ENCODE data around the gene TBC1D22A. TPM values are rescaled to one million over a fixed set of nuclear protein-coding genes. Genes with fewer than 3 reads are reported as not detected.

TBC1D22A gene
- total RNA-seq, 1 donor from 2014 or later = 10.6 TPM

DNA sequence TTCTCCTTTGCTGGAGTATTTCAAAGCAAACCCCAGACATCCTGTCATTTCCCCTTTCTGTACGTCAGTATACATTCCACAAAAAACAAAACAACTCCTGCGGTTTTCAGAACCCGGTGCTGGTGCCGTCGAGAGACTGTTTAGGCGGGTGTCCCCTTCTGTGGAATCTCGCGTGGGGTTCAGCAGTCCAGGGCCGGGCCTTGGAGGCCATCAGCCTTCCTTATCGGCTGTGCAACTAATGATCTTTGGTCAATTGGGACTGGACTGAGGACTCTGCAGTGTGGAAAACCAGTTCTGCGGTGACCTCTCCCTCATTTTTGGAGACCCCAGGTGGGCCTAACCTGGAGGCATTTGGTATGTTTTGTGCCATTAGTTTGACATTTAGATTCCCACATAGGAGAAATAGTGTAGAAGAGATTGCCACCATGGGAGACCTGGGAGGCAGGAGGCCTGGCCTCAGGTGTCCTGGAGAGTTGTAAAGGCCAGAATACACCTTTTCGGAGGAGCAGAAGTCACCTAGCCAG is 84.4 kb downstream of the TBC1D22A start:
- H3K4me1 ChIP-seq = no peaks in the 10 kb centered on the region

DNA sequence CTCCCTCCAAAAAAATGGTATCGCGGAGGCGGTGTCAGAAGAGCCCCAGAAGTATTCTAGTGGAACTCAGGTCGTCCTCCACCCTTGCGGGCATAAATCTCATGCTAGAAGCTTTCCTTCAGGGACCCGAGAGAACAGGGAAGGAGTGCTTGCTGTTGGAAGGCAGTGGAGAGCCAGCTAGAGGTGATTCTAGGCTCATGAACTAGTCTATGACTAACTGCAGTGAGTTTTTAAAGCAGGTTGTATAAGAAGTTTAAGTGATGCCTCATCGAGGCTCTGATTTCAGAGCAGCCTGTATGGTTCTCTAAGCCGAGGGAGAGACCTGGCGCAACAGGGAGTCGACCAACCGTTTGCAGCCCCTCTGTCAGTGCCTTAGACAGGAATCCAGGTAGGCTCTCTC is 85.7 kb downstream of the TBC1D22A start:
- H3K27ac Mint-ChIP-seq = no peak overlapping the region
- H3K9me3 ChIP-seq (ENCODE audit: low read depth) = no peaks in the 10 kb centered on the region
- no peaks in the 10 kb centered on the region for H3K9me3 Mint-ChIP-seq

More for the DNA sequence above, 84.4 kb downstream of the TBC1D22A start:
- no peaks in the 10 kb centered on the region for H3F3A ChIP-seq (ENCODE audit: low read depth)
- no peak overlapping the region for H3K27ac Mint-ChIP-seq
- peaks cover 11% of the 10 kb centered on the region for H3K27me3 Mint-ChIP-seq (ENCODE audit: insufficient read depth, low read depth)
- H3K4me3 Mint-ChIP-seq = no peak overlapping the region
- no peak overlapping the region for H3K27ac ChIP-seq
- H3K4me1 Mint-ChIP-seq = no peaks in the 10 kb centered on the region
- no peaks in the 10 kb centered on the region for H4K20me1 ChIP-seq (ENCODE audit: low read depth)
- no peaks in the 10 kb centered on the region for H3K9me3 Mint-ChIP-seq
- no peaks in the 10 kb centered on the region for H3K27me3 ChIP-seq
- H3K79me2 ChIP-seq (ENCODE audit: low read depth) = no peaks in the 10 kb centered on the region
- H2AFZ ChIP-seq (replicated peaks) = no peak overlapping the region
- H3K9me3 ChIP-seq (ENCODE audit: low read depth) = no peaks in the 10 kb centered on the region
- no peak overlapping the region for H3K4me3 ChIP-seq
- H3K9ac ChIP-seq = no peak overlapping the region
- TF ChIP-seq EZH2 (IDR thresholded peaks at IDR 0.05) (no peak), EZH2phosphoT487 (IDR thresholded peaks at IDR 0.05) (no peak)
- TF ChIP-seq, protein P1, sequence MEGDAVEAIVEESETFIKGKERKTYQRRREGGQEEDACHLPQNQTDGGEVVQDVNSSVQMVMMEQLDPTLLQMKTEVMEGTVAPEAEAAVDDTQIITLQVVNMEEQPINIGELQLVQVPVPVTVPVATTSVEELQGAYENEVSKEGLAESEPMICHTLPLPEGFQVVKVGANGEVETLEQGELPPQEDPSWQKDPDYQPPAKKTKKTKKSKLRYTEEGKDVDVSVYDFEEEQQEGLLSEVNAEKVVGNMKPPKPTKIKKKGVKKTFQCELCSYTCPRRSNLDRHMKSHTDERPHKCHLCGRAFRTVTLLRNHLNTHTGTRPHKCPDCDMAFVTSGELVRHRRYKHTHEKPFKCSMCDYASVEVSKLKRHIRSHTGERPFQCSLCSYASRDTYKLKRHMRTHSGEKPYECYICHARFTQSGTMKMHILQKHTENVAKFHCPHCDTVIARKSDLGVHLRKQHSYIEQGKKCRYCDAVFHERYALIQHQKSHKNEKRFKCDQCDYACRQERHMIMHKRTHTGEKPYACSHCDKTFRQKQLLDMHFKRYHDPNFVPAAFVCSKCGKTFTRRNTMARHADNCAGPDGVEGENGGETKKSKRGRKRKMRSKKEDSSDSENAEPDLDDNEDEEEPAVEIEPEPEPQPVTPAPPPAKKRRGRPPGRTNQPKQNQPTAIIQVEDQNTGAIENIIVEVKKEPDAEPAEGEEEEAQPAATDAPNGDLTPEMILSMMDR (IDR thresholded peaks at IDR 0.05) = no peak
- no peaks in the 10 kb centered on the region for H3K36me3 ChIP-seq
- H3K4me2 ChIP-seq = no peak overlapping the region
- DNase-seq (ENCODE audit: low spot score) = no peak
- H3K36me3 Mint-ChIP-seq = peaks cover 10% of the 10 kb centered on the region

DNA sequence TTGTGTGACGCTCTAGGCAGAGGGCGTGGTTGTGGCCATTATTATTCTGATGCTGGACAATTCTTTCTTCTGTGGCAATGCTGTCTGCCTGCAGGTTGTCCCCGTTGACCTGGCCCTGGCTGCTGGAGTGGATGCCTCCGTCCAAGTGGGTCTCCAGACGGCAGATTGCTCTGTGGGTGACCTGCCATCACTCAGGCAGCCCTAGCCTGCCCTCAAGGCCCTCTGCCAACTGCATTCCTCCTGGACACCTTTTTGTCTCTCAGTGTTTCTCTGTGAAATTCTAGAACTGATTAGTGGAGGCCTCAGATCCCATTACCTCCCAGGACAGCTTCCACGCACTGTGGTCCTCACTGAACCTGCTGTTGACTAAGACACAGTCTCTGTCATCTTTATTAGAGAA is 86.7 kb downstream of the TBC1D22A start:
- Mint-ChIP-seq H3K4me3 (no peak overlapping the region), H3K9me3 (no peaks in the 10 kb centered on the region), H3K27me3 (ENCODE audit: insufficient read depth, low read depth) (peaks cover 11% of the 10 kb centered on the region), H3K4me1 (peaks cover 3% of the 10 kb centered on the region), H3K36me3 (peaks cover 18% of the 10 kb centered on the region), H3K27ac (no peak overlapping the region)
- Histone ChIP-seq H3K27ac (no peak overlapping the region), H2AFZ (replicated peaks) (no peak overlapping the region), H3K4me3 (no peak overlapping the region), H3K79me2 (ENCODE audit: low read depth) (no peaks in the 10 kb centered on the region), H3K9me3 (ENCODE audit: low read depth) (no peaks in the 10 kb centered on the region), H3K9ac (no peak overlapping the region), H3K4me2 (no peak overlapping the region), H4K20me1 (ENCODE audit: low read depth) (no peaks in the 10 kb centered on the region), H3K27me3 (no peaks in the 10 kb centered on the region), H3K4me1 (no peaks in the 10 kb centered on the region), H3K36me3 (no peaks in the 10 kb centered on the region), H3F3A (ENCODE audit: low read depth) (no peaks in the 10 kb centered on the region)
- TF ChIP-seq EZH2phosphoT487 (IDR thresholded peaks at IDR 0.05) = no peak
- no peak for TF ChIP-seq EZH2 (IDR thresholded peaks at IDR 0.05)
- TF ChIP-seq, protein P1 (IDR thresholded peaks at IDR 0.05) = no peak
- DNase-seq (ENCODE audit: low spot score) = no peak

More for the DNA sequence above, 85.7 kb downstream of the TBC1D22A start:
- DNase-seq (ENCODE audit: low spot score) = no peak
- no peak overlapping the region for H2AFZ ChIP-seq (replicated peaks)
- no peaks in the 10 kb centered on the region for H3K79me2 ChIP-seq (ENCODE audit: low read depth)
- Mint-ChIP-seq H3K36me3 (peaks cover 16% of the 10 kb centered on the region), H3K4me3 (no peak overlapping the region), H3K27me3 (ENCODE audit: insufficient read depth, low read depth) (peaks cover 11% of the 10 kb centered on the region), H3K4me1 (no peaks in the 10 kb centered on the region)
- H3K36me3 ChIP-seq = no peaks in the 10 kb centered on the region
- no peak overlapping the region for H3K9ac ChIP-seq
- H3K27me3 ChIP-seq = no peaks in the 10 kb centered on the region
- no peak overlapping the region for H3K4me3 ChIP-seq
- no peak overlapping the region for H3K4me2 ChIP-seq
- no peaks in the 10 kb centered on the region for H3F3A ChIP-seq (ENCODE audit: low read depth)
- H3K27ac ChIP-seq = no peak overlapping the region
- no peak for TF ChIP-seq EZH2 (IDR thresholded peaks at IDR 0.05)
- no peak for TF ChIP-seq EZH2phosphoT487 (IDR thresholded peaks at IDR 0.05)
- TF ChIP-seq, protein P1 (IDR thresholded peaks at IDR 0.05) = no peak
- H3K4me1 ChIP-seq = no peaks in the 10 kb centered on the region
- H4K20me1 ChIP-seq (ENCODE audit: low read depth) = no peaks in the 10 kb centered on the region

Measured in neural progenitor cell (in vitro differentiated cells).